Natural killer cell (primary cell): ENCODE measurements around the gene CHST8. TPM values are rescaled to one million over a fixed set of nuclear protein-coding genes. Genes with fewer than 3 reads are reported as not detected.

Source experiments
- ATAC-seq, 3 donors: fragments of 150-1000 bp in 2 of 3; fragments of 200-7000 bp in 1 of 3; cut with Tn5 transposase; 1 replicate in 1 of 3; 2 replicates in 2 of 3; pipeline ENCODE4 v1.10.0; 2021; ENCODE audit warnings: mild to moderate bottlenecking in 2 of 3, moderate library complexity in 2 of 3
- DNase-seq, 2 donors: peaks; one replicate each; pipeline versions ENCODE4 v3.0.0 to v3.0.0-alpha.2; 2013 to 2021; ENCODE audit warnings: mixed read lengths in 1 of 2
- H3K27ac ChIP-seq: one replicate; pipeline ENCODE4 v1.5.1; 2013; ENCODE audit warnings: mild to moderate bottlenecking, low read length
- H3K27me3 ChIP-seq: one replicate; pipeline ENCODE4 v1.6.1; 2013; ENCODE audit warnings: low read length; ENCODE audit not compliant: control insufficient read depth, insufficient read depth
- H3K36me3 ChIP-seq: one replicate; pipeline ENCODE4 v1.6.1; 2013; ENCODE audit warnings: low read length; ENCODE audit not compliant: control insufficient read depth, insufficient read depth
- H3K4me1 ChIP-seq: one replicate; pipeline ENCODE4 v1.6.1; 2013; ENCODE audit warnings: low read length; ENCODE audit not compliant: control insufficient read depth, insufficient read depth
- H3K4me3 ChIP-seq: one replicate; pipeline ENCODE4 v1.5.1; 2013; ENCODE audit warnings: low read length
- H3K9me3 ChIP-seq: one replicate; pipeline ENCODE4 v1.6.1; 2013; ENCODE audit warnings: low read length; ENCODE audit not compliant: control insufficient read depth, insufficient read depth
- H3K27ac Mint-ChIP-seq, 2 donors: one replicate each; pipeline ENCODE4 v1.8.0; 2022; ENCODE audit warnings: mild to moderate bottlenecking in 2 of 2, mixed read lengths in 2 of 2, moderate library complexity in 1 of 2
- H3K27me3 Mint-ChIP-seq, 2 donors: one replicate each; pipeline ENCODE4 v1.8.0; 2022; ENCODE audit warnings: low read depth in 2 of 2, mixed read lengths in 2 of 2
- H3K36me3 Mint-ChIP-seq: one replicate; pipeline ENCODE4 v1.8.0; 2022; ENCODE audit warnings: mixed read lengths
- H3K4me1 Mint-ChIP-seq, 2 donors: one replicate each; pipeline ENCODE4 v1.8.0; 2022; ENCODE audit warnings: mixed read lengths in 2 of 2
- H3K4me3 Mint-ChIP-seq: one replicate; pipeline ENCODE4 v1.8.0; 2022; ENCODE audit warnings: mild to moderate bottlenecking, moderate library complexity, mixed read lengths
- H3K9me3 Mint-ChIP-seq, 2 donors: one replicate each; pipeline ENCODE4 v1.8.0; 2022; ENCODE audit warnings: mixed read lengths in 2 of 2
- WGBS: methylation state at CpG from one replicate; pipeline ENCODE4 v1.1.7; 2013; ENCODE audit warnings: missing lambda C conversion rate; ENCODE audit not compliant: insufficient coverage; 5-methylcytosine and 5-hydroxymethylcytosine counted together
- intact Hi-C: fragments of 100-400 bp; cut with micrococcal nuclease; formaldehyde crosslinking; loops from one replicate; pipeline ENCODE4 v1.14.2; 2022
- total RNA-seq, 4 donors: library from RNA; stranded (reverse); fragments of 120-200 nt in 1 of 4; gene quantifications; one replicate each; pipeline versions ENCODE4 v1.2.3 to v1.2.4, GENCODE V29; 2013 to 2022
- TF ChIP-seq, protein P1 (sequence below): fragments of 200-600 bp; IDR thresholded peaks from one replicate; pipeline ENCODE4 v1.8.0; 2022; ENCODE audit warnings: antibody characterized with exemption

The CHST8 gene
- total RNA-seq, 3 donors from 2014 or later (not counting 1 experiment from before 2014, with no cell fraction given), result not detected

DNA sequence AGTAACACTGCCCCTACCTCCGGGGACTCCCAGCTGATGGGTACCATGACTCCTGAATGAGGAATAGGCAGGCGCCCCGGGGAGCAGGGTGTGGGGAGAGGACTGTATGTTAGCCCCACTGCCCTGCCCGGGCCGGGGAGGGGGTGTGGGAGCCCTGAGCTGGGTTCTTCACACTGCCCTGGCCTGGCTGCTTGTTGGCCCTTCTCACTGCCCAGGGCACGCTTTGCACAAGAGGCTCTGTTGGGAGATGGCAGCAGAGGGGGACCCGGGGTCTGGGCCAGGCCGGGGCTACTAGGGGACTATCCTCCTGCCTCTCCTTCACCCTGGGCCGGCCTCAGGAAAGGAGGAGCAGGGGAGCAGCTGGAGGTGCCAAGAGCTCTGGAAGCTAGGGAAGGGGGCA lies 155.6 kb downstream of the CHST8 start:
- Histone ChIP-seq H3K36me3 (no peaks in the 10 kb centered on the region), H3K27me3 (no peaks in the 10 kb centered on the region), H3K27ac (no peak overlapping the region), H3K4me3 (no peak overlapping the region), H3K4me1 (peaks cover 3% of the 10 kb centered on the region), H3K9me3 (no peaks in the 10 kb centered on the region)
- DNase-seq (no peak), ATAC-seq (no peak)
- H3K36me3 Mint-ChIP-seq, result no peaks in the 10 kb centered on the region
- intact Hi-C loops, result loop anchor here (5.0 kb wide), 1 partner anchor 370 kb away; no protein-coding TSS in a partner anchor
- peaks cover 27 to 28% of the 10 kb centered on the region in 2 donors for H3K27me3 Mint-ChIP-seq
- H3K9me3 Mint-ChIP-seq, result no peaks in the 10 kb centered on the region
- no peak overlapping the region for H3K27ac Mint-ChIP-seq
- H3K4me1 Mint-ChIP-seq, result peaks cover 0 to 21% of the 10 kb centered on the region in 2 donors
- H3K4me3 Mint-ChIP-seq, result no peak overlapping the region
- TF ChIP-seq, protein P1, sequence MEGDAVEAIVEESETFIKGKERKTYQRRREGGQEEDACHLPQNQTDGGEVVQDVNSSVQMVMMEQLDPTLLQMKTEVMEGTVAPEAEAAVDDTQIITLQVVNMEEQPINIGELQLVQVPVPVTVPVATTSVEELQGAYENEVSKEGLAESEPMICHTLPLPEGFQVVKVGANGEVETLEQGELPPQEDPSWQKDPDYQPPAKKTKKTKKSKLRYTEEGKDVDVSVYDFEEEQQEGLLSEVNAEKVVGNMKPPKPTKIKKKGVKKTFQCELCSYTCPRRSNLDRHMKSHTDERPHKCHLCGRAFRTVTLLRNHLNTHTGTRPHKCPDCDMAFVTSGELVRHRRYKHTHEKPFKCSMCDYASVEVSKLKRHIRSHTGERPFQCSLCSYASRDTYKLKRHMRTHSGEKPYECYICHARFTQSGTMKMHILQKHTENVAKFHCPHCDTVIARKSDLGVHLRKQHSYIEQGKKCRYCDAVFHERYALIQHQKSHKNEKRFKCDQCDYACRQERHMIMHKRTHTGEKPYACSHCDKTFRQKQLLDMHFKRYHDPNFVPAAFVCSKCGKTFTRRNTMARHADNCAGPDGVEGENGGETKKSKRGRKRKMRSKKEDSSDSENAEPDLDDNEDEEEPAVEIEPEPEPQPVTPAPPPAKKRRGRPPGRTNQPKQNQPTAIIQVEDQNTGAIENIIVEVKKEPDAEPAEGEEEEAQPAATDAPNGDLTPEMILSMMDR, result no peak
- WGBS, result 90% methylated on average over 9 of the region's 9 CpGs

DNA sequence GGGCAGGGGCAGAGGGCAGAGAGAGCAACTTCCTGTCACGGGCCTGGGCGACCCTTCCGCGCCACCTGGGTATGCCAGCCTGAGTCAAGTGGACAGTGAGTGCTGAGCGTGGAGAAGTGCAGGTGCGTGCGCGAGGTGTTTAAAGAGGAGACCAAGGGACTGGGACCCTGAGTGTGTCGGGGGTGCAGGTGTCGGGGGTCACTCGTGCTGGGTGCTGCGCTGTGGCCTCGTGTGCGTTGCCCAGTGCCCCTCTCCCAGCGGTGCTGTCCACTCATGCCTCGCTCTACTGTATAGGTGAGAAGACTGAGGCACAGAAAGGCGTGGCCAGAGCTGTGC lies 156.0 kb downstream of the CHST8 start:
- ATAC-seq (no peak), DNase-seq (no peak)
- Mint-ChIP-seq H3K4me1 (peaks cover 0 to 21% of the 10 kb centered on the region in 2 donors), H3K27ac (no peak overlapping the region), H3K4me3 (no peak overlapping the region), H3K9me3 (no peaks in the 10 kb centered on the region), H3K36me3 (no peaks in the 10 kb centered on the region), H3K27me3 (peaks cover 30% of the 10 kb centered on the region in 2 donors)
- TF ChIP-seq, protein P1, result no peak
- no peaks in the 10 kb centered on the region for H3K9me3 ChIP-seq
- intact Hi-C loops, result loop anchor here (5.0 kb wide), 1 partner anchor 370 kb away; no protein-coding TSS in a partner anchor
- no peak overlapping the region for H3K27ac ChIP-seq
- H3K27me3 ChIP-seq, result no peaks in the 10 kb centered on the region
- H3K4me3 ChIP-seq, result no peak overlapping the region
- H3K4me1 ChIP-seq, result peaks cover 3% of the 10 kb centered on the region
- no peaks in the 10 kb centered on the region for H3K36me3 ChIP-seq
- WGBS, result 52% methylated on average over 17 of the region's 17 CpGs

DNA sequence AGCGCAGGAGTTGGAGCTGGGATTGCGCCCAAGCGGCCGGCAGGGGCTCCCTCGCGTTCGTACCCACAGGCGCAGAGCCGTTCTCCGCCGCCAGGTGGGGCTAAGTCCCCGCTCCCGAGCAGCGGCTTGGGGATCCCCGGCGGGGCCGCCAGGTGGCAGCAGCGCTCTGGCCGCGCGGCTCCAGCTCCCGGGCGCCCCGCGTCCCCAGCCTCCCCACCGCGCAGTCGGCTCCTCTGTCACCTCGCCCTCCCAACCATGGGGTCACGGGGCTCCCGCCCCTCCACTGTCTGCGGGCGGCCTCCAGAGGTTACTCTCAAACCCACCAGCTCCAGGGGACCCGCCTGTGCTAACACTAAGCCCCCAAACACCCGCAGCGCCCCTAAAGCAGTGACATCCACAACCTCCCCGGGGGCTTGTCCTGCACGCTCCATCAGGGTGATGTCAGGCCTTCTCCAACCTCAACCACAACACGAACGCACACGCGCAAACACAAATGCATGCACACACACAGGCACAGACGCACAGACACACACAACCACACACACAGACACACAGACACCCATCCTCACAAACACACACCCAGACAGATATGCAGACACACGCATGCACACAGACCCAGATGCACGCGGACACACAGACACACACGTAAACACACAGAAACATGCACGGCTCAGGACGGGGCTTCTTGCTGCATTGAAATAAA lies 156.5 kb downstream of the CHST8 start:
- Histone ChIP-seq H3K27me3 (no peaks in the 10 kb centered on the region), H3K4me3 (no peak overlapping the region), H3K27ac (no peak overlapping the region), H3K36me3 (no peaks in the 10 kb centered on the region), H3K9me3 (no peaks in the 10 kb centered on the region), H3K4me1 (peaks cover 3% of the 10 kb centered on the region)
- Mint-ChIP-seq H3K27ac (no peak overlapping the region), H3K36me3 (no peaks in the 10 kb centered on the region), H3K4me3 (no peak overlapping the region), H3K27me3 (peaks cover 30% of the 10 kb centered on the region in 2 donors), H3K9me3 (no peaks in the 10 kb centered on the region), H3K4me1 (peaks cover 0 to 21% of the 10 kb centered on the region in 2 donors)
- intact Hi-C loops, result loop anchor here (5.0 kb wide), 1 partner anchor 369 kb away; no protein-coding TSS in a partner anchor
- DNase-seq (peak; percentile 81 to 91), ATAC-seq (peak; percentile 92 to 100 (median 99))
- WGBS, result 23% methylated on average over 49 of the region's 49 CpGs
- TF ChIP-seq, protein P1, result peak; percentile 100
